Glomerular visceral epithelial cell (primary cell): ENCODE measurements around the gene SRPX.

Source experiments
- DNase-seq: peaks from one replicate; pipeline ENCODE4 v3.0.0-alpha.2; 2016; ENCODE audit errors: extremely low spot score

Gene SRPX

DNA sequence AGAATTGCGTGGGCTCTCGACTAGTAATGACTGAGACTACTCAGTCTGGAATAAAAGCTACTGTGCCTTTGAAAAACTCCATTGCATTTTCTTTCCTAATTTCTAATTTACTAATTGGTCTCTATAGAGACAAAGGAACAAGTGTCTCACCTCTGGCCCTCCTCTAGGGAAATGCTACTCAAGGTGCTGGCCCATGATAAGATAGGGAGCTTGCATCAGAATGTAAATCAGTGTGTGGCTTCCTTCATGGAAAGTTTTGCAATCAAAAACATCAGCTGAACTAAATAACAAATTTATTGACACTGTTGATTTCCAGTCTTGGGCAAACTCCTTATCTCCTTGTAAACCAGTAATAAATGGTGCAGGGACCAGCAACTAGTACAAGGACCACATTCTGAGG lies 81.8 kb downstream of the SRPX start:
- no peak for DNase-seq

DNA sequence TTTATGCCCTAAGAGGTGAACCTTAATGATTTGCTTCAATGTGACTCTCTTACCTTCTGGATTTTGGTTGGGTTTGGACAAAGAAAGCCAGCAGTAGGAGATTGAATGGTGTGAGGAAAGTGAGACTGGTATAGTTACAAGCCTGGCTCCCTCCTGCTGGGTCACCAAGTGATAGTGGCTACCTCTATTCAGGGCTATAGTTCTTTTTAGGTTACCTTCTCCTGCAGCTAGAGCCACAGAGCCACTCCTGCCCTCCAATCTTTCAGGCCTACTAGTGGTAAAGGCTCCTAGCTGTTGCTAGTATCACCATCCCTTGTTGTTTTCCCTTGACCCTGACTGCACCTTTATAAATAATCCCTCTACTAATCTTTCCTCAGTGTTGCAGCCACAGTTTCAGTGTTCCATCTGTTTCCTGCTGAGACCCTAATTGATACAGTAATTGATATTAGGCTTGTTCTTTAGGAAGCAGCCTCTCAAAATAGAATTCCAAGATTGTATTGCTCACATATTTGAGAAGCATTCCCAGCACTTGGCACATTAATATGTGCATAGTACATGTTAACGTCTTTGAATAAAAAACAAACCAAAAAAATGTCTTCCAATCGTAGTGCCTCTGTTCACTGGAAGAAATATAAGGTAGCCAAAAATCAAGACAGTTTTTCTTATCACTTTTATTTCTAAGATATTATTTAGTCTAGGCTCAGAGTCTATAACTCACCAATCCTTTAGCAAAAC lies 82.3 kb downstream of the SRPX start:
- no peak for DNase-seq

DNA sequence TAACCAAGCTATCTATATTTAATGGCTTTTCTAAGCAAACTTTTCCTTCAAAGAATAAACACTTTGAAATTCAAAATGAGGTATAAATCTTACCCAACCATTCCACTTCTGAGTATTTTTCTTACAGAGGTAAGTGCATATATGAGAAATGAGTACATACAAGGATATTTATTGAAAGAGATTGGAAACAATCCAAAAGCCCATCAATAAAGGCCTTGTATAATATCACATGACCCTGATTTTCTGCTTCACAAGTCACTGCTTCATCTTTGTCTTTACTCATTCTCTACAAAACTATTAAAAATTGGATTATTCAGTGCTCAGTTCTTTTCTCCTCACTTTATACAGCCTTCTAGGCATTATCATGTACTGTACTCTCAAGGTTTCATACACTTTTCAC lies 91.3 kb downstream of the SRPX start:
- no peak for DNase-seq

DNA sequence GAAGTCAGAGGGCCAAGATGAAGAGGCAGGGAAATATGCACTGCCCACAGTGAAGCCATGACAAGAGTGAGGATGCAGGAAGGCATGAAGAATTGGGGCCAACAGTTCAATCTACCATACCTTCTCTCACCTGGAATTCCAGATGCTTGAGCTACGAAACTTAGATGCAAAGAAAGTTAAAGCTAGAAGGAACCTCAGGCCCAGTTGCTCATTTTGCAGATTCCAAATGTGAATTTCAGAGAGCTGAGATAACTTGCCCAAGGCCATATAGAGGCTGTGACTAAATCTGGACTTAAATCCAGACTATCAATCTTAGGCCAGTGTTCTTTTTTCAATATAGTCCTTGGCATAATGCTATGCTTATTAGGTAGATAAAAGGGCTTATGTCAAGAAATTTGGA lies 92.7 kb downstream of the SRPX start:
- DNase-seq, result no peak

DNA sequence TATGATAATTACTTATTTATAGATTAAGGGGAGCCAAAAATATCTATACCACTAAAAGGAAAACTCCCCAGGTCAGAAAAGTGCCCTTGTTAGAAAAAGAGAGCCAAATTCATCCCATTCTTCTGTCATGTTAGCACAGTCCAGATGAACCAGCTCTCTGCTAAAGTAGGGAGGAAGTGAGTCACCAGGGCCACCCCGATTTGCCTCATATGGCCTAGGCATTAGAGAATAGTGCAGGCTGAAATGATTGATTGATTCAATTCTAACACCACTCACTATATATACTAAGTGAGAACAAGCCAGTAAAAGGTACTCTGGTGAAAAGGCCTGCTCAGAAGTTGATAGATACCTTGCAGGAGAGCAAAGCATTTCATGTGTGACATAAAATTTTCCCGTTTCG lies 94.5 kb downstream of the SRPX start:
- no peak for DNase-seq

DNA sequence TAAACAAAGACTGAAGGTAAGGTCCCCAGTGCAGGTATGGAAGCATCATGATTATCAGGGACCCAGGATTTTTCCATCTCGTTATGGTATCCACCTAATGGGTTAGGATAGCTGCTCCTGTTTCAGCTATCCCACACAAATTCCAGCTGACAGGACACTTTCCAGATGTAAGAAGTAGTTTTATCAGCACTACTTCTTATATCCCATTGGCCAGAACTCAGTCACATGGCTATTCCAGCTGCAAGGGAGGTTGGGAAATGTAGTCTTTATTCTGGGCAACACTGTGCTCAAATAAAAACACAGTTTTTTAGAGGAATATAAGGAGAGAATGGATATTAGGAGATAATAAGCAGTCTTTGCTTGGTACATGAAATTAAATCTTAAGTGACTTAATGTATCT lies 96.7 kb downstream of the SRPX start:
- no peak for DNase-seq

DNA sequence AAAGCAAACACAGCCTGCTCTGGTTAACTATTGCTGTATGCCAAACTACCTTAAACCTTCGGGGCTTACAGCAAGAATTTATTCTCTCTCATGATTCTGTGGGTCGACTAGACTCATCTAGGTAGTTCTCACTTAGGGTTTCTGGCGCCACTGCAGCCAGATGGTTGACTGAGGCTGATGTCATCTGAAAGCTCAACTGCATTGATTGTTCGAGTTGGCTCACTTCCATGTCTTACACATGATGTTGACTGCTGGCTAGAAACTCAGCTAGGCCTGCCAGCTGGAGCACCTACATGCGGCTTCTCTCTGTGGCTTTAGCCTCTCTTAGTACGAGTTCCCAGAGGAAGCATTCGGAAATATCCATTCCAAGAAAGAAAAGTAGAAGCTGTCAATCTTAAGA lies 103.2 kb downstream of the SRPX start:
- DNase-seq, result no peak

DNA sequence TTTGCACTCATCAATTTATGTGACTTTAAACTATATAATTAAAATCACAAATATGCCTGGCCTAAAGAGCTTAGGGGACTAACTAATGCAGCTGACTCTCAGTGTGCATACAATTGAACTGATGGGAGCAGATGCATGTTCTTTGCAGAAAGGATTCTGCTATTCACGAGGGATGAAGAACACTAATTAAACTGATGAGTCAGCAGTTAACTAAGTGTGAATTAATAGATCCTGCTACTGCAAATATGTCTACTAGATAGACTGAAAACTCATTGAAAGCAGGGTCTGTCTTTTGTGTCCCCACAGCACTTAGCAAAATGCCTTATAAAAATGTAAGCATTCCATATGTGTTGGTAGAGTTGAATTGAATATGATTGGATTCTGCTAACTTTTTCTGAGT lies 104.0 kb downstream of the SRPX start:
- DNase-seq, result no peak

DNA sequence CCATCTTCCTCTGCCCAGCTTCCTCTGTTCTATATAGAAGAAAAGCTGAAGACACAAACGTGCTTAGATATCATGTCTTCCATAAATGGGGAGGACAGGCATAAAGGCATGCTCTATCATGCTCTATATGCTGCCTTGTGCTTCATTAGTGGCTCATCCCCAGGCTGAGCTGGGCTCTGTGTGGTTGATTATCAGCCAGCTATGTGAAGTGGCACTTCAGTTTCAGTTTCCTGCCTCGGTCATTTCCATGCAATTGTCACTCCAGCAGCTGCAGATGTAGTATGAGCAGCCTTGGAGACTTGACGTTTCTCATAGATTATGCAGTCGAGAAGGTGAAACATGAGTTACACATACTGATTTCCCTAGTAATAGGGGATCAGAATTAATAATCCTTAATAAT lies 108.1 kb downstream of the SRPX start:
- no peak for DNase-seq

DNA sequence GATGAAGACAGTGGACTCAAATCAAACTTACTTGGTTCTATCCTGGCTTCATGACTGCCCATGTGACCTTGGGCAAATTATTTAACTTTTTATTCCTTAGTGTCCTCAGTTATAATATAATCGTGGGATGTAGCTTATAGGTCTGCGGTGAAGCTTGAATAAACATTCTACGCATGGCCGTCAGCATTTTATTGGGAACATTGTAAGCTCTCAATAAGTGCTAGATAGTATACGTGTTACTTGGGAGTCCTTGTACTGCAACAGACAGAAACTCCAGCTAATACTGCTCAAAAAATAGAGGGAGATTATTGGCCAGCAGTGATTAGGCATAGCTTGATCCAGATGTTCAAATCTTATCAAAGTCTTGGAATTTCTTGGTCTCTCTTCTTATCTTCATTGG lies 109.5 kb downstream of the SRPX start:
- no peak for DNase-seq

DNA sequence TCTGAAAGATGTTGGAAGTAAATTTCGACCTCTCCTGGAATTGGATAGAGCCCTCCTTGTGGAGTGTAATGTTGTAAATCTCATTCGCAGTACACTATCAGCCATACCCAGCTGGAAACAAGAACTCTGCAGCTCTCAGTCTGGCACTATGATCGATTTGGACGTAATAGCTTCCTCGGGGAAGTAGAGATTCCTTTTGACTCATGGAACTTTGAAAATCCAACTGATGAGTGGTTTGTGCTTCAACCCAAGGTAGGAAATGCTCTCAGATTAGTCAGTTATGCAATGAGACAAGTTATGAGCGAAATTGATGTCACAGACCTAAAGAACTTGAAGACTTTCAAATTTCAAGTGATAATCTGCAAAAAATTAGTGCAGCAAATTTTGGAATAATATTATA lies 110.4 kb downstream of the SRPX start:
- no peak for DNase-seq

DNA sequence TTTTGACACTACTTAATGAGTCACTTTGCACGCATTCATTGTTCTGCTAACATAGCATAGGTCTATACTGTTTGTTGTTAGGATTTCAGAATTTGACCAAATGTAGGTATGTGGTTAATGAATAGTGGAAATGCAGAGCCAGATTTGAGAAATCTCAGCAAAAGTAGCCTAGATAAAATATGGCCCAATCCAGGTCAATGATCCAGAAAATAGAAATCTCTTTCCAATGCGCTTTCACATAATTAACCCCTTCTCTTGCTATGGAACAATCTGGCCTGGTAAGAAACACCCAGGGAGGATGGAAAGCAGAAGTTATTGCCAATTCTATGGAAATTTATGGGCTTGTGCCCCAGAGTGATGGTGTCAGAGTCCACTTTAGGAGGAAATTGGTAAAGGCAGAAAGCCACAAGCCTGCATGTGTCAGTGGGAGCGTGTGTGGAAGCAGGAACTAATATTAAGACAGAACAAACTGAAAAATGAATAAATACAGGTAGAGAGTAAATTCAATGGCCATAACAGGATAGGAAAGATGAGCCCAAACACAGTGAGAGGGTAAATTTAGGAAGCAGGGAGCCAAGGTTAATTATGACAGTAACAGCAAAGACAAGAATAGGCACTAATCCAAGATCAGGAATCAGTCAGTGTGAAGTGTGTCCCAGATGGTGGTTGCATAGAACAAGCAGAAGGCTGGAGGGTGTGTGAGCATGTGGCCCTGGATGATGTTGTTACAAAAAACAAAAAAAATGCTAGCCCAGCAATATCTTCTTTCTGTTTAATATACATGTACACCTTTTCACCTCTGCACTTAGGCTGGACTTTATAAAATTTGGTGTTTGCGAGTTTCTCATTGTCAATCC lies 111.4 kb downstream of the SRPX start:
- DNase-seq, result no peak

DNA sequence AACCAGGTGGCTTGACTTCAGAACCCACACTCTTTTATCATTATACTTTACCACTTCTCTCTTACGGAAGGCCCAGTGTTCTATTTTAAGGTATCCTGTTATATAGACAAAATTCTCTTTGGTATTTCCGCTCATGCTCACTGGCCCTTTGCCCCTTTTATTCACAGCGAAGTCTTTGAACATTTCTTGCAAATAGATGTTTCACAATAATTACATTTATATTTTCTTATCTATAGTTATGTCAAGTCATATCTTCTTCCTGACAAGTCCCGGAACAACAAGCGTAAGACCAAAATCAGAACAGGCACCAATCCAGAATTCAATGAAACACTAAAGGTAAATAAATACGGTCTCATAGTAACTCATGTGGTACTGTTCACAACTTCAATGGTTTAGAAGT lies 112.3 kb downstream of the SRPX start:
- no peak for DNase-seq

DNA sequence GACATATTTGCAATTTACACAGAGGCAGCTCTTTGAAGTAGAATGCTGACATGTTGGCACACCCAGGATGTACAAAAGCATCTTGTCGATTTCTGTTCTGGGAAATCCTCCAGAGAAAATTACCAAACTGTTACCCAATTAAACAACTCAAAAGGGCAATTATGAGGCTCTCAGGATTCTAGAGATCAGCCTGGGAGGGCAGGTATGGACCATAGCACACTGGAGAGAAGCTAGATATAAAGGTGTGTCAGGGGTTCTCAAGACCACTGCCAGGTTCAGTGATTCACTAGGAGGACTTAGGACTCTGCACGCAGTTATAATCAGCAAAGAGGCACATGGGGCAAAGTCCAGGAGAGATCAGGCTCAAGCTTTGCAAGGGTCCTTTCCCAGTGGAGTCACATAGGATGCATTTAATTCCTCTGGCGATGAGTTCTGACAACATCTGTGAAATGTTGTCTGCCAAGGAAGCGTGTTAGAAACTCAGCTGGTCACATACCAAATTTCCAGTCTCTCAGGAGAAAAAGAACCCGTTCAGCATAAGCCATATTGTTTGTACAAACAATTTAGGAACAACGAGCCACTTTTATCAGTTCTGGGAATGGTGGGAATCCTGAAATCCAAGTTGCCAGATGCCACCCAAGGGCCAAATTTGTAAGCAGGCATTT lies 113.5 kb downstream of the SRPX start:
- DNase-seq, result no peak

DNA sequence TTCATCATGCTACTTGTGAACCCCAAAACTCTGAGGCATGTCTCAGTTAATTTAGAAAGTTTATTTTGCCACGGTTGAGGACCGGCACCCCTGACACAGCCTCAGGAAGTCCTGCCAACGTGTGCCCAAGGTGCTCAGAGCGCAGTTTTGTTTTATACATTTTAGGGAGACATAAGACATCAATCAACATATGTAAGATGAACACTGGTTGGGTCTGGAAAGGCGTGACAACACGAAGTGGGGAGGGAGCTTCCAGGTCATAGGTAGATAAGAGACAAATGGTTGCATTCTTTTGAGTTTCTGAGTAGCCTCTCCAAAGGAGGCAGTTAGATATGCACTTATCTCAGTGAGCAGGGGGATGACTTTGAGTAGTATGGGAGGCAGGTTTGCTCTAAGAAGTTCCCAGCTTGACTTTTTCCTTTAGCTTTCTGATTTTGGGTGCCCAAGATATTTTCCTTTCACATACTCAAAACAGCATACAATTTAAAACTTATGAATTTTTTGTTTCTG lies 115.4 kb downstream of the SRPX start:
- DNase-seq, result no peak

DNA sequence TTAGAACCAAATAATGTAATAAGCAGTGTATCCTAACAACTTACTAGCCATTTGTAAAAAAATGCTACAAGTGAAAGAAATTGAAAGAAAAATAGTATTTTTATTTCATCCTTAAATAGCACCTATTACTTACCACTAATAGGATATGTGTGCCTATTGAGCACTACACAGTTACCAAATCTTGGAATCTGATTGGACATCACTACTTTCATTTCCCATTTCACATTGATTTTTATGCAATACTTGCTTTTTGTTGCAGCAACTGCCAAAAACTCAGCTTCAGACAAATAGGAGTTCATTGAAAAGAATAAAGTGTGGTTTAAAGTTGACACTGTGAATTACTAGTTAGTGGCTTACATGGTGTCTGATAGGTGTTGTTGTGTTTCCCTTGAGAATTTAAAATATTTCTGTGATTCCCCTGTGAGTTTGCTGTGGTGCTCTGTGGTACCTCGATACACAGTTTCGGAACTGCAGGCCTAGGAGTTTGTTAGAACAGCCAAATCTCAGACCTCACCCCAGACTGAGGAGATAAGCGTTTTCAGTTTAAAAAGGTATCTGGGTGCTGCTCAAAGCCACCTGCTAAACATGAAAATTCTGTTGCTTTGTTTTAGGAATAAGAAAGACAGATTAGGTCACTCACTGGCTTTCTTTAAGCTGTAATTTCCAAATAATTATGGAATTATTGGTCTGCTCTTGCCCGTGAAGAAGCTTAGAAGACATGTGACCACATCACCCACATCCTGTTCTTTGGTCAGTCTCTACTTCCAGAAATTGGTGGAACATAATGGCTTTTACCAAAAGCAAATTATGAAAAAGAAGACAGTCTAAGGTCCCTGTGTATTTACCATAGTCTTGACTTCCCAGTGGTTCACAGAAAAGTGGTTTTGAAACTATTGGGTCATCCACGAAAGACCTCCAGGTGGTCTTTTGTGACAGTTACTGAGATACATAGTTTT lies 116.5 kb downstream of the SRPX start:
- no peak for DNase-seq

DNA sequence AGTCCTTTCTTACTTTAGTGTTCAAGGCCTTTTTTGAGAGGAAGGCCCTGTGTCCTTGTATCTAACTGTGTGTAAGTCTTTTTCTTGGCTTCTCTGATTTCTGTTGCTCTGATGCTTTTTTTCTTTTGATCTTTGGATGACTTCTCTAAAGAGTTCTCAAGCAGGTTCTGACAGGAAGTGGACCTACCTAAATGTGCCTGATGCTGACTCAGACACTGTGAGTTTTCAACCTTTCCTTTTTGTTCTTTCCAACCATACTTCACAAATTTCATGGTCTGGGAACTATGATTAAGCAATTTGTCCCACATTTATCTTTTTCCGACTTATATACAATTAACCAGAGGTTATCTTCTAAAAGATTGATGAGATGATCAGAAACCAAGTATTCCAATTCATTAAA lies 117.8 kb downstream of the SRPX start:
- no peak for DNase-seq

DNA sequence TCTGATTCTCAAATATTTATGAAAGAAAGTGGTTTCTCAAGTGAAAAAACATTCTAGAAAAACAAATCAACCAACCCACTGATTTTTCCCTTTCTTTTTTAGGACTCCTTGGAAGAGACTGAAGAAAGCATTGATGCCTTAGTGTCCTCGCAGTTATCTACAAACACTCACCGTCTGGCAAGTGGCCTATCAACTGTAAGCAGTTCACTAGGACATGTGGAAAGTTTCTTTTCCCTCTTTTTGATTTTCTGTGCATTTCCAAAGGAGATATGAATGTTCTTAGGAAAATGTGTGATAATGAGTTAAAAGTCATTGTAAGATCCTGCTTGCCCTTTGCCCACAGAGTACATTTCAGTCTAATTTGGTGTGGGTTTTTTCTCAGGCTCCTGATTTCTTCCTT lies 118.4 kb downstream of the SRPX start:
- DNase-seq, result no peak

DNA sequence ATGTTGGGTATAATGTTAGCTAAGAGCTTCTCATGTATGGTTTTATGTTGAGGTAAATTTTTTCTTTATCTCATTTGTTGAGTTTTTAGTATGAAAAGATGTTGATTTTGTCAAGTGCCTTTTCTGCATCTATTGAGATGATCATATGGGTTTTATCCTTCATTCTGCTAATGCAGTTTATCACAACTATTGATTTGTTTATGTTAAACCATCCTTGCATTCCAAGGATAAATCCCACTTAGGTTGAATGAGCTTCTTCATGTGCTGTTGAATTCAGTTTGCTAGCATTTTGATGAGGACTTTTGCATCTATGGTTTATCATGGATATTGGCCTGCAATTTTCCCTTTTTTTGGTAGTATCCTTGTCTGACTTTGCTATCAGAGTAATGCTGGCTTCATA lies 121.0 kb downstream of the SRPX start:
- DNase-seq, result no peak
